ENCODE results near the gene WDR20.

DNA sequence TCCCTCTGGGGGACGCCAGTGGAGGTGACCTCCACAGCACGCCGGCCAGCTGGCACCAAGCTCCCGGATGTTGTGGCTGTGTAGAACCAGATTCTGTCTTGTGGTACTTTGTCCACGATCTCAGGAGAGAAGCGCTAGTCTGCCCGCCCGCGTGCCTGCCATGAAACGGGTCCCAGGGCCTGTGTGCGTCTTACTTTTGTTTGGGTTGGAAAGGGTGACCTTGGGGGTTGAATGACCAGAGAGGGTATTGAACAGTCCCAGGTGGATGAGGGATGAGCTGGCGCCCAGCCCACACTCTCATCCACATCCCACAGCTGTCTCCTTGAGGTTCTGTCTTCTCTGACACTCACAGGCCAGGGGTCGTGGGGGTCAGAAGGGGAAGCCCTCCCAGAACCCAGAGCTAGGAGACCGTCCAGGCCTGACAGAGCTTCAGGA is 78.3 kb downstream of the WDR20 start:
- TF ChIP-seq EP300 (IDR thresholded peaks at IDR 0.05; ENCODE audit: borderline replicate concordance in 1 of 2, low read depth in 2 of 2, low read length in 2 of 2), result no peak
- no peak for TF ChIP-seq EZH2 (IDR thresholded peaks at IDR 0.05; ENCODE audit: low read depth, low read length, severe bottlenecking)
- TF ChIP-seq, protein P1, sequence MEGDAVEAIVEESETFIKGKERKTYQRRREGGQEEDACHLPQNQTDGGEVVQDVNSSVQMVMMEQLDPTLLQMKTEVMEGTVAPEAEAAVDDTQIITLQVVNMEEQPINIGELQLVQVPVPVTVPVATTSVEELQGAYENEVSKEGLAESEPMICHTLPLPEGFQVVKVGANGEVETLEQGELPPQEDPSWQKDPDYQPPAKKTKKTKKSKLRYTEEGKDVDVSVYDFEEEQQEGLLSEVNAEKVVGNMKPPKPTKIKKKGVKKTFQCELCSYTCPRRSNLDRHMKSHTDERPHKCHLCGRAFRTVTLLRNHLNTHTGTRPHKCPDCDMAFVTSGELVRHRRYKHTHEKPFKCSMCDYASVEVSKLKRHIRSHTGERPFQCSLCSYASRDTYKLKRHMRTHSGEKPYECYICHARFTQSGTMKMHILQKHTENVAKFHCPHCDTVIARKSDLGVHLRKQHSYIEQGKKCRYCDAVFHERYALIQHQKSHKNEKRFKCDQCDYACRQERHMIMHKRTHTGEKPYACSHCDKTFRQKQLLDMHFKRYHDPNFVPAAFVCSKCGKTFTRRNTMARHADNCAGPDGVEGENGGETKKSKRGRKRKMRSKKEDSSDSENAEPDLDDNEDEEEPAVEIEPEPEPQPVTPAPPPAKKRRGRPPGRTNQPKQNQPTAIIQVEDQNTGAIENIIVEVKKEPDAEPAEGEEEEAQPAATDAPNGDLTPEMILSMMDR (IDR thresholded peaks at IDR 0.05; ENCODE audit: control extremely low read depth in 1 of 3, insufficient read depth in 1 of 3, low read depth in 1 of 3, low read length in 3 of 3), result no peak
- no peak for TF ChIP-seq JUND (IDR thresholded peaks at IDR 0.05; ENCODE audit: low read length)
- TF ChIP-seq HDAC6 (IDR thresholded peaks at IDR 0.05; ENCODE audit: low read depth, low read length), result no peak
- no peak for TF ChIP-seq NANOG (IDR thresholded peaks at IDR 0.05; ENCODE audit: insufficient read depth, low read depth, low read length, poor library complexity, severe bottlenecking)
- TF ChIP-seq, protein P2, sequence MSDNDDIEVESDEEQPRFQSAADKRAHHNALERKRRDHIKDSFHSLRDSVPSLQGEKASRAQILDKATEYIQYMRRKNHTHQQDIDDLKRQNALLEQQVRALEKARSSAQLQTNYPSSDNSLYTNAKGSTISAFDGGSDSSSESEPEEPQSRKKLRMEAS (IDR thresholded peaks at IDR 0.05), result no peak
